Measurements from ENCODE around the gene CTNND2. TPM values are rescaled to one million over a fixed set of nuclear protein-coding genes. Genes with fewer than 3 reads are reported as not detected.

Gene CTNND2
- total RNA-seq, 2 experiments from 2014 or later, result not detected

DNA sequence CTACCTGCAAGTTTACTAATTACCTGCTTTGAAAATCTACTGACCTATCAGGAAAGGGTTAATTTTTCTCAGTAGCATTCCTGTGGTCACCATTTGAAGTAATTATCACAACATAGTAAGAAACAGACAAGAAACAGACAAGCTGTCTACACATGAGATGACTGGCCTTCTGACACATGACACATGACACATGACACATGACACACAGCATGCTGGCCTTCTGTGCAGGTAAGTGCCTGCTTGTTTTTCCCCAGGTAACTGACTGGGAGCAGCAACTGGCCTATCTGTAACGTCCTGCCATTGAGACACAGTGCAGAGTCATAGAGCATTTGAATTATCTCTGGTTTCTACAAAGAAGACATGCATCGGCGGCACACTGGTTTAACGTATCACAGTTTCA is 222.4 kb downstream of the CTNND2 start:
- no peak for DNase-seq
- no peak overlapping the region for H3K27ac Mint-ChIP-seq

DNA sequence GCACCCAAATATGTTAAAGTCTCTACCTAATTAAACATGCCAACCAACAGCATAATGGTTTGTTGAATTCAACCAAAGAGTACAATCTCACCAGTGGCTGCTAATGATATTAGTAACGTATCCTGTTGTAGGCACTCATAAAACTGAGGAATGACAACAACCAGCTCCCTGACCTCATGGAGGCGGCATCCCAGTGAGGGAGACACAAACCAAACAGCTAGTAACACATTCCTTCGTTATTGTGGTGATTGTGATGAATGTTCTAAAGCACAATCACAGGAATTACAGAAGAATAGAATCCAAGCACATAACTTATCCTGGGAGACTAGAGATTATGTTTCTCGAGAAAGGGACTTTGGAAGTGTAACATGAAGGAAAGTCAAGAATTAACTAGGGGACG is 224.6 kb downstream of the CTNND2 start:
- DNase-seq (no peak), ATAC-seq (no peak)
- Mint-ChIP-seq H3K27ac (no peak overlapping the region), H3K36me3 (ENCODE audit: low read depth) (no peaks in the 10 kb centered on the region), H3K9me3 (no peaks in the 10 kb centered on the region), H3K4me3 (no peak overlapping the region), H3K4me1 (ENCODE audit: low read depth) (no peaks in the 10 kb centered on the region), H3K27me3 (no peaks in the 10 kb centered on the region)
- intact Hi-C loops (cut with micrococcal nuclease), result no loop called here
- ChIA-PET CTCF (no interaction called here), POLR2A (no interaction called here)
- TF ChIP-seq, protein P1, sequence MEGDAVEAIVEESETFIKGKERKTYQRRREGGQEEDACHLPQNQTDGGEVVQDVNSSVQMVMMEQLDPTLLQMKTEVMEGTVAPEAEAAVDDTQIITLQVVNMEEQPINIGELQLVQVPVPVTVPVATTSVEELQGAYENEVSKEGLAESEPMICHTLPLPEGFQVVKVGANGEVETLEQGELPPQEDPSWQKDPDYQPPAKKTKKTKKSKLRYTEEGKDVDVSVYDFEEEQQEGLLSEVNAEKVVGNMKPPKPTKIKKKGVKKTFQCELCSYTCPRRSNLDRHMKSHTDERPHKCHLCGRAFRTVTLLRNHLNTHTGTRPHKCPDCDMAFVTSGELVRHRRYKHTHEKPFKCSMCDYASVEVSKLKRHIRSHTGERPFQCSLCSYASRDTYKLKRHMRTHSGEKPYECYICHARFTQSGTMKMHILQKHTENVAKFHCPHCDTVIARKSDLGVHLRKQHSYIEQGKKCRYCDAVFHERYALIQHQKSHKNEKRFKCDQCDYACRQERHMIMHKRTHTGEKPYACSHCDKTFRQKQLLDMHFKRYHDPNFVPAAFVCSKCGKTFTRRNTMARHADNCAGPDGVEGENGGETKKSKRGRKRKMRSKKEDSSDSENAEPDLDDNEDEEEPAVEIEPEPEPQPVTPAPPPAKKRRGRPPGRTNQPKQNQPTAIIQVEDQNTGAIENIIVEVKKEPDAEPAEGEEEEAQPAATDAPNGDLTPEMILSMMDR (IDR thresholded peaks at IDR 0.05), result no peak

More for the DNA sequence above, 222.4 kb downstream of the CTNND2 start:
- ChIA-PET POLR2A (no interaction called here), CTCF (no interaction called here)
- Mint-ChIP-seq H3K27me3 (no peaks in the 10 kb centered on the region), H3K4me3 (no peak overlapping the region), H3K4me1 (ENCODE audit: low read depth) (no peaks in the 10 kb centered on the region), H3K36me3 (ENCODE audit: low read depth) (no peaks in the 10 kb centered on the region), H3K9me3 (no peaks in the 10 kb centered on the region)
- ATAC-seq, result no peak
- intact Hi-C loops (cut with micrococcal nuclease), result no loop called here
- TF ChIP-seq, protein P1 (IDR thresholded peaks at IDR 0.05), result no peak

DNA sequence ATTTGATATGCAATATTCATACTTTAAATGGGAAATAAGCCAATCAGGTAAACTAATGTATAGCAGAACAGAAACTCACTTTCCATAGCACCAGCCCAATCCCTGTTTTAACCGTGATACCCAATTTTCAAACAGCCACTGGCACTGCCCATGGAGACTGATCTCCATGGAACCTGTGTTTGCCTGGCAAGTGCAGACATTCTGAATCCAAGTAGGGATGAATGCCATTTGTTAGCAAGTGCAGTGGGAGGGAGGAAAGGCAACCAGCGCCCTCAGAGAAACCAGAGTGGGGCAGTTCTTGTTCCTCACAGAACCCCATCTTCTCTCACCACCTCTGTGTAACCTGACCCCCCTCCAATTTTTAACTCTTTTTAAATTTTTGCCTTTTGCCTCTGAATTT is 229.1 kb downstream of the CTNND2 start:
- no peak for ATAC-seq
- no peaks in the 10 kb centered on the region for H3K9me3 Mint-ChIP-seq
- H3K4me3 Mint-ChIP-seq, result no peak overlapping the region
- CTCF ChIA-PET, result no interaction called here
- no peaks in the 10 kb centered on the region for H3K36me3 Mint-ChIP-seq (ENCODE audit: low read depth)
- H3K27ac Mint-ChIP-seq, result no peak overlapping the region
- intact Hi-C loops (cut with micrococcal nuclease), result no loop called here
- POLR2A ChIA-PET, result no interaction called here
- DNase-seq, result no peak
- no peaks in the 10 kb centered on the region for H3K4me1 Mint-ChIP-seq (ENCODE audit: low read depth)
- TF ChIP-seq, protein P1 (IDR thresholded peaks at IDR 0.05), result no peak
- no peaks in the 10 kb centered on the region for H3K27me3 Mint-ChIP-seq

DNA sequence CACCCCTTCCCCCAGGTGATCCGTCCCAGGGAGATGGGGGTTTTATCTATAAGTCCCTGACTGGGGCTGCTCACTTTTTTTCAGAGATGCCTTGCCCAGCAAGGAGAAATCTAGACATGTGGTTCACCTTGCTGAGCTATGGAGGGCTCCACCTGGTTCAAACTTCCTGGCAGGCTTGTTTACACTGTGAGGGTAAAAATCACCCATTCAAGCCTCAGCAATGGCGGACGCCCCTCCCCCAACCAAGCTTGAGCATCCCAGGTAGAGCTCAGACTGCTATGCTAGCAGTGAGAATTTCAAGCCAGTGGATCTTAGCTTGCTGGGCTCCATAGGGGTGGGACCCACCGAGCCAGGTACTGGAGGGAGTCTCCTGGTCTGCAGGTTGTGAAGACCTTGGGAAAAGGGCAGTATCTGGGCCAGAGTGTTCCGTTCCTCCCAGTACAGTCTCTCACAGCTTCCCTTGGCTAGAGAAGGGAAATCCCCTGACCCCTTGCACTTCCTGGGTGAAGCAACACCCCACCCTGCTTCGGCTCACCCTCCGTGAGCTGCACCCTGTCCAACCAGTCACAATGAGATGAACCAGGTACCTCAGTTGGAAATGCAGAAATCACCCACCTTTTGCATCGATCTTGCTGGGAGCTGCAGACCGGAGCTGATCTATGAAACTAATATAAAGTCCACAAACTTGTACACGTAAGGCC is 231.7 kb downstream of the CTNND2 start:
- peaks cover 7% of the 10 kb centered on the region for H3K9me3 Mint-ChIP-seq
- DNase-seq (no peak), ATAC-seq (no peak)
- no peaks in the 10 kb centered on the region for H3K27me3 Mint-ChIP-seq
- POLR2A ChIA-PET, result no interaction called here
- TF ChIP-seq, protein P1 (IDR thresholded peaks at IDR 0.05), result no peak
- intact Hi-C loops (cut with micrococcal nuclease), result no loop called here
- no peaks in the 10 kb centered on the region for H3K36me3 Mint-ChIP-seq (ENCODE audit: low read depth)
- CTCF ChIA-PET, result no interaction called here
- no peaks in the 10 kb centered on the region for H3K4me1 Mint-ChIP-seq (ENCODE audit: low read depth)
- no peak overlapping the region for H3K27ac Mint-ChIP-seq
- no peak overlapping the region for H3K4me3 Mint-ChIP-seq

DNA sequence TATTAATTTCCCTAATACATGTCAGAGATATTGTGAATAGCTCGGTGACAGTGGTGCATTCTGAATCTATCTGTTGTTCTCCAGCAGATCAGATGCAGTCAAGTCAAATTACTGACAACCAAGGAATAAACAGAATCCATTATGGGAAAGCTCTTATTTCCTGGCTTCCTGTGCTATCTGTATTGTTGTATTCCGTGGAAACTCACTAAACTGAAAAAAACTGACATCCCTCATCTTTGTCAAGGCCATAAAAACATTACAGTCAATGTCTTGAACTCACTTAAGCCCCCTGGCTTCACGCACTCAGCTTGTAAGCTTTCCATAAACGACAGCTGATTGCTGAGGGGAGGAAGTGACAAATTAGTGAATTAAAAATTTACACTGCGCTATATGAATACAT is 245.9 kb downstream of the CTNND2 start:
- Mint-ChIP-seq H3K9me3 (no peaks in the 10 kb centered on the region), H3K36me3 (ENCODE audit: low read depth) (no peaks in the 10 kb centered on the region), H3K27ac (no peak overlapping the region), H3K4me3 (no peak overlapping the region), H3K4me1 (ENCODE audit: low read depth) (no peaks in the 10 kb centered on the region), H3K27me3 (no peaks in the 10 kb centered on the region)
- DNase-seq (no peak), ATAC-seq (no peak)
- intact Hi-C loops (cut with micrococcal nuclease), result no loop called here
- POLR2A ChIA-PET, result interaction anchor here (0.7 kb wide), 1 partner anchor 12 kb away, joined by 3 read pairs; no protein-coding TSS in a partner anchor
- TF ChIP-seq, protein P1 (IDR thresholded peaks at IDR 0.05), result no peak
- CTCF ChIA-PET, result no interaction called here

Data from activated CD8-positive, alpha-beta T cell treated with anti-CD3 and anti-CD28 coated beads for 36 hours (primary cell).